Stimulated activated CD4-positive, alpha-beta T cell treated with anti-CD3 and anti-CD28 coated beads, Interleukin-4, amount 100 ng/mL, for 24 hours (primary cell): ENCODE measurements around the gene PODNL1.
"Not testable (repeated sequence)": the region's sequence is repeated elsewhere in the genome, so short reads cannot be mapped to it uniquely, and the experiment has no call there.

Experiments used
- DNase-seq: peaks from one replicate; pipeline ENCODE4 v3.0.0-alpha.2; 2020

The PODNL1 gene

DNA sequence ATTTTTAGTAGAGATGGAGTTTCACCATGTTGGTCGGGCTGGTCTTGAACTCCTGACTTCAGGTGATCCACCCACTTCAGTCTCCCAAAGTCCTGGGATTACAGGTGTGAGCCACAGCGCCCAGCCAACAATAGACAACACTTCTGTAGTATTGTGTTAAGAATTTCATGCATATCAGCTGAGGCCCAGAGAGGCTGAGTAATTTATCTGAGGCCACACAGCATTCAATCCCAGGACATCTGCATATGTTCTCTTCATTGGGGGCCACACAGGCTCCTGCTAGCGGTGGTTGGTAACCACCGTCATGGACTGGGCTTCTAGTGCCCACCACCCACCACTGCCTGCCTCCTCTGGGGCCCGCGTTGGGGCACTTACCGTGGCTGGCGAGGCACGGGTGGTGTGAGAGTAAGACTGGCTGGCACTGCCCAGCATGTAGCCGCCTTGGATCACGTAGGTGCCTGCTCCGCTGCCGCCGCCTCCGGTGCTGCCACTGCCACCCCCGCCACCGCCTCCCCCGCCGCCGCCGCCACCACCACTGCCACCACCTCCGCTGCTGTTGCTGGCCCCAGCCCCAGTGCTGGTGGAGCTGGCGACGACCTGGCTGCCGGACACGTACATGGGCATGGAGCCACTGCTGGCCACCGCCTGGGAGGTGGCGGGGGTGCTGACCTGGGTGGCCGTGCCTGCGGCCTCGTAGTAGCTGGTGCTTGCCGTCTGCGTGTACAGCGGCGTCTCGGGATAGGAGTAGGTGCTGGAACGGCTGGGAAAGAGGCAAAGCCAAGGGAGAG is 34.3 kb upstream of the PODNL1 start:
- no peak for DNase-seq

DNA sequence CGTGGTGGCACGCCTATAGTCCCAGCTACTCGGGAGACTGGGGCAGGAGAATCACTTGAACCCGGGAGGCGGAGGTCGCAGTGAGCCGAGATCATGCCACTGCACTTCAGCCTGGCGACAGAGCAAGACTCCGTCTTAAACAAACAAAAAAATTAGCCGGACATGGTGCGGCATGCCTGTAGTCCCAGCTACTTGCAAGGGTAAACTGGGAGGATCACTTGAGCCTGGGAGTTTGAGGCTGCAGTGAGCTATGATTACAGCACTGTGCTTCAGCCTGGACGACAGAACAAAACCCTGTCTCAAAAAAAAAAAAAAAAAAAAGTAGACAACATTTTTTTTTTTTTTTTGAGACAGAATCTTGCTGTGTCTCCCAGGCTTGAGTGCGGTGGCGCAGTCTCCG is 33.7 kb upstream of the PODNL1 start:
- DNase-seq: not testable (repeated sequence)

DNA sequence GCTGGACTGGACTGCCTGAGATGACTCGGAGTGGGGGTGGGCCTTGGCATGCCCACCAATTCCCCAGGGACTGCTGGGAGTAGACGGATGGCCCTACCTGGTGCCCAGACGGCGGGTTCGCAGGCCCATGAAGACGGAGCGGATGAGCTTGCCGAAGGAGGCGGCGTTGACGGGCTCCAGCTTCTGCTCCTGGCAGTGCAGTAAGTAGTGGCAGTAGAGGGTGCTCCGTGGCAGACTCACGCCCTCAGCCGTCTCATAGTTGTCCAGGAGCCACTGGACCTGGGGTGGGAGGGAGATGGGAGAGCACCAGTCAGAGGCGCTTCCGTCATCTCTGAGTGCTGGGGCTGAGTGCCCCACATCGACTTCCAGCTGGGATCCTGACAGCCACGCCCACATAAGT is 31.7 kb upstream of the PODNL1 start:
- DNase-seq: no peak

DNA sequence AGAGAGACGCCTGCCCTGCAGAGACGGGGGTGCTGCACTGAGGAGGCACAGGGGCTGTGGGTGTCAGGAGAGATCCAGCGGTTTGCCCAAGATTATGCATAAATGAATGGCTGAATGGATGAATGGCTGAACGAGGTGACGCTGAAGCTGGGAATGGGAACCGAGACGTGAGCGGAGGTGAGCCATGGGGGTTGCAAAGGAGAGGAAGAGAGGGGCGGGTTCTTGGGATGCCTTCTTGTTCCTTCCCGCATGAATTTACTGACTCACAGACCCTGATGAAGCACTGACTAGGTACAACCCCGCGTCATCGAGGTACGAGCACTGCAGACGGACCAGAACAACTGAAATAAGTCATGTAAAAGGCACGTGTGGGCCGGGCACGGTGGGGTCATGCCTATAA is 30.8 kb upstream of the PODNL1 start:
- DNase-seq: no peak

DNA sequence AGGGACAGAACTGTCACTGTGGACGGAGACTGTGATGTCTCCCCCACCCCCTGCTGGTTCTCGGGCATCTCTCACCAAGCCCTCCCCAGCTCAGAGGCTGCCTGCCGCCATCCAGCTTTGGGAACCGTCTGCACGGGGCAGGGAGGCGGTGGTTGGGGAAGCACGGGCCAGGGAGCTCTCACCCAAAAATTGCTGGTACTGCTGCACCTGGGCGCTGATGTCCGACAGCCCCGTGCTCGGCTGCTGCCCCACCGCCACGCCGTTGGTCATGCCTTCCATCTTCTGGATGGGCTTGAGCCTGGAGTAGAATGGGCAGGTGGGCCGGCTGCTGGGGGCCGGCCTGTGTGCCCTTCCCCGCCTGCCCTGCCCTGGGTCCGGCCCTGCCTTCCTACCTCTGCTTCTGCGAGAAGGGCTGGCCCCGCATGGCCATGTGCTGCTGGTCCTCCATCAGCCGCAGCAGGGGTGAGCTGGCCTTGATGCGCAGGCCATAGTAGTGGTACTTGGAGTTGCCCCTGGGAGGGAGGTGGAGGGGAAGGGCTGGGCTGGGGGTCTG is 30.2 kb upstream of the PODNL1 start:
- no peak for DNase-seq

DNA sequence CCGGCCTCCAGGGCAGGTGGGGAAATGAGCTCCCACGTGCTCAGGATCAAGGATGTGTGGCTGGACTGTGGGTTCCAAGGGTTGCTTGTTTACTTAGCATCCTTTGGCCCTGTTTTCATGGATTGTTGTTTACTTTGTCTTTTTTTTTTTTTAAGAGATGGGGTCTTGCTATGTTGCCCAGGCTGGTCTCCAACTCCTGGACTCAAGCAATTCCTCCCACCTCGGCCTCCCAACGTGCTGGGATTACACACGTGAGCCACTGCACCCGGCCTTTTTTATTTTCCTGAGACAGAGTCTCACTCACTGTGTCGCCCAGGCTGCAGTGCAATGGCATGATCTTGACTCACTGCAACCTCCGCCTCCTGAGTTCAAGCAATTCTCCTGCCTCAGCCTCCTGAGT is 29.0 kb upstream of the PODNL1 start:
- DNase-seq: not testable (repeated sequence)

DNA sequence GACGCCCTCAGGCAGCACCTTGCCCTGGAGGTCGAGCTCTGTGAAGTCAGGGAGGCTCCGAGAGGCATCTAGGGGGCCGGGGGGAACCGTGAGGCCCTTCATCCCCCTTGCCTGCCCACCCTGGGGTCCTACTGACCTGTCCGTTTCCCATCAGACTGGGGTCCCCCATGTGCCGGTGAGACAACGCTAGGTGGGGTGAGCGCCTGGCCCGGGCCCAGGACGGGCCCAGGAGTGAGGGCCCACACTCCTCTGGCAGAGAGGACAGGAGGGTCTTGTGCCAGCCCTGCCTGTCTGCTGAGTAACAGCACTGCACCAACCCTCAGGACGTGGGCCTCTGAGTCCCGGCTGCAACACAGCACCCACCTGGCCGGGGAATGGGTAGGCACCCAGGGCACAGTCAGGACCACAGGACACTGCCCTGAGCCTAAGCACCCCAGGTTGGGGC is 28.5 kb upstream of the PODNL1 start:
- DNase-seq: no peak

DNA sequence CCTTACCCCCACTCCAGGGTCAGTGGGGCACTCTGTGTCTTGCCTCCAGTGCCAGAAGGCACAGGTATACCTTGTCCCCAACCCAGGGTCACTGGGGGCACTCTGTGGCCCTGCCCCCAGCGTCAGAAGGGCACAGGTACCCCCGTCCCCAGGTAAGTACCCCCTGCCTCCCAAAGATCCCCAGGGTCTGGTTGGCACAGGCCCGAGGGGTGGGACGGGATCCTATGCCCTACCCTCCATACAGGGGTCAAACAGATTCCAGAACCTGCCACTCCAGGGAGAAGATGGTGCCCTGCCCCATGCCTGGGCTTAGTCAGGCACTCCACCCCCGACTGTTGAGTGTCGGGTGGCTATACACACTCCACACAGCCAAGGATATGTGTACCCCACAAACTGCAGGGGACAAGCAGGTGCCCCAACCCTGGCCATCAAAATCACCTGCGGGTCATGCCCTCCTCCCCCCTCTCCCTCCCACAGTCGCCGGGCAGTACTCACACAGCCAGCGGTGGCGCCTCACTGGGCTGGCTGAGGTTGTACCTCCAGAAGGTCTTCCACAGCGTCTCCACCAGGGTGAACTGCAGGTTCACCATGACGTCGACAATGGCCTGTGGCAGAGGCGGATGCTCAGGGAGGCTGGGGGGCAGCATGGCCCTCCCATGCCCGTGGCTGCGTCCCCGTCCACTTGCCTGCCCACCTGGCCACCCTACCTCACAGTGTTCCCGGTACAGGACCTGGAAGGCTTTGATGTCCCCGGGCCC is 27.9 kb upstream of the PODNL1 start:
- no peak for DNase-seq

DNA sequence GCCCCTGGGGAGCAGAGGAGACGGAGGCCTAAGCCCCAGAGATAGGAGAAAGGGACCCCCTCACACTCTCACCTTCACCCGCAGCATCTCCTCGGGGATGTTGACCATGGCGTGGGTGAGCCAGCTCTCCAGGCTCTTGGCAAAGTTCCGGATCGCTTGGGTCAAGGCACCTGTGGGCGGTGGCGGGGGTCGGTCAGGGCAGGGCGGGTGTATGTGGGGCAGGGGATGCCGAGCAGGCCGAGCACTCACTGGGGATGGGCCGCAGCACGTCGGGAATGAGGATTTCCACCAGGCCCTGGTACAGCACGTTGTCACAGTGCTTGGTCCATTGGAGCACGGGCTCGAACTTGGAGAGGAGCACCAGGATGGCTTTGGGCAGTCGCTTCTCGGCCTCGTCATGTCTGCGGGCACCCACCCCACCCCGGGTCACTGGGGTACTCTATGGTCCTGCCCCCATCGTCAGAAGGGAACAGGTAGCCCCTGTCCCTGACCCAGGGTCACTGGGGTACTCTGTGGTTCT is 27.2 kb upstream of the PODNL1 start:
- DNase-seq: no peak

DNA sequence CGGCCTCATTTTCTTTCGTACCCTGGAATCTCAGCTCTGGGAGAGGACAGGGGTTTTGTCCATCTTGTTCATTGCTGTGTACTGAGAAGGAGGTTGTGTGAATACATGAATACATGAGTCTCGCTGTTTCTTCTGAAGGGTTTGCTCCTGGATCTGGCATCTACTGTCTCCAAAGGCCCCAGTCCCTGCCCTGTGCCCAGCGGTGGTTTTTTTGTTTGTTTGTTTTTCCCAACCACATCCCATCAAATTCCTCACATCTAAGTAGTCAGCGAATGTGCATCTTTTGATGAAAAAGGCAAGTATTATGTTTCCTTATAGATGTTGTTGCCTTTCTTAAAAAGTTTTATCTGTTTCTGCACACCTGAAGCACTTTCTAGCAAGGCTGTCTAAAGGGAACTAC is 26.6 kb upstream of the PODNL1 start:
- DNase-seq: no peak

DNA sequence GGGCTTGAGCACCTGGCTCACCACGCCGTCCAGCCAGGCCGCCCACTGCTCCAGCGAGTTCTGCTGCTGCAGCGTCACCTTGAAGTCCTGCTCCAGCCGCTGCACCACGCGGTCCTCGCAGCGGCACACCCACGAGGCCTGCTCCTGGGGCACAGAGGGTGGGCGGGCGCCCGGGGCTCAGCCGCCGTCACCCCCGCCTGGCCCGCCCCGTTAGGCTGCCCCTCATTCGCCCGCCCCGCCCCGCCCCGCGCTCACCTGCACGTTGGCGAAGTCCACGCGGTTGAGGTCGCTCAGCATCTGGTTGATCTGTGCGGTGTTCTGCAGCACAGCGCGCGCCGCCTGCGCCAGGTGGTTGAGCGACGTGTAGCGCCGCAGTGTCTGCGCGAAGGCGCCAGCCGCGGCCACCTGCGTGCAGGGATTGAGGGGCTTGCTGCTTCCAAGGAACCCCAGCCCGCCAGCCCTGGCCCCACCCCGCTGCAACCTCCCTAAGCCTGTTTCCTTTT is 25.4 kb upstream of the PODNL1 start:
- DNase-seq: no peak

DNA sequence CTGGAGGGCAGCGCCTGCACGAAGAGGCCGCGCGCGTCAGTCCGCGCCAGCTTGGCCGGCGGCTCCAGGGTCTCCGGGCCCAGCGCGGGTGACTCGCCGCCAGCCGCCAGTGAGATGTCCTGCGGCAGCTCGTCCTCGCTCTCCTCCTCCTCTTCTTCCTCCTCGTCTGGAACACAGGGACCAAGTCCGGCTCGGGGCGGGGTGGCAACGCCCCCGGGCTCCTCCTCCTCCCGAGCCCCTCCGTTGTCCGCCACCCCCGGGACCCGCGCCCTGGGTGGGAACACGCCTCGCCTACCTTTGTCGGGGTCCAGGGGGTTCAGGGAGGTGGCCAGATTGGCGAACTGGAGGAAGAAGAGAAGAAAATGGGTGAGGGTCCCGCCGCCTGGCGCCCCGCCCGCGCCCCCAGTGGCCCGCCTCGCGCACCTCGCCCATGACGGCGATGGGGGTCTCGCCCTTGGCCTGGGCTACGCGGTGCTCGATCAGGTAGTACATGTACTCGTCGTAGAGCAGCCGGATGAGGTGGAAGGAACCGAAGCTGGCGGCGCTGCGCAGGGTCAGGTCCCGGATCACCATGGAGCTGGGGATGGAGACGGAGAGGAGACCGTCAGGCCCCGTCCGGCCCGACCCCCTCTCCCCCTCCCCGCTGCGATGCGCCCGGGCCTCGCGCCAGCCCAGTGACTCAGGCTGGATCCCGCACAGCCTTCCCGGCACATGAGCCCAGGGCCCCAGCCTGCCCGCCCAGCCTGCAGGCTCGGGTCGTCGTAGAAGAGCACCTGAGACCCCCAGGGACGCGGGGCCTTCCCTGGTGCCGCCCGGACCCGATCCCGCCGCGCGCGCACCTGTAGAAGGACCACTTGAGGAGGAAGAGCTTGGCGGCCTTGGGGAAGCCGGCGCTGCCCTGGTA is 24.7 kb upstream of the PODNL1 start:
- no peak for DNase-seq

DNA sequence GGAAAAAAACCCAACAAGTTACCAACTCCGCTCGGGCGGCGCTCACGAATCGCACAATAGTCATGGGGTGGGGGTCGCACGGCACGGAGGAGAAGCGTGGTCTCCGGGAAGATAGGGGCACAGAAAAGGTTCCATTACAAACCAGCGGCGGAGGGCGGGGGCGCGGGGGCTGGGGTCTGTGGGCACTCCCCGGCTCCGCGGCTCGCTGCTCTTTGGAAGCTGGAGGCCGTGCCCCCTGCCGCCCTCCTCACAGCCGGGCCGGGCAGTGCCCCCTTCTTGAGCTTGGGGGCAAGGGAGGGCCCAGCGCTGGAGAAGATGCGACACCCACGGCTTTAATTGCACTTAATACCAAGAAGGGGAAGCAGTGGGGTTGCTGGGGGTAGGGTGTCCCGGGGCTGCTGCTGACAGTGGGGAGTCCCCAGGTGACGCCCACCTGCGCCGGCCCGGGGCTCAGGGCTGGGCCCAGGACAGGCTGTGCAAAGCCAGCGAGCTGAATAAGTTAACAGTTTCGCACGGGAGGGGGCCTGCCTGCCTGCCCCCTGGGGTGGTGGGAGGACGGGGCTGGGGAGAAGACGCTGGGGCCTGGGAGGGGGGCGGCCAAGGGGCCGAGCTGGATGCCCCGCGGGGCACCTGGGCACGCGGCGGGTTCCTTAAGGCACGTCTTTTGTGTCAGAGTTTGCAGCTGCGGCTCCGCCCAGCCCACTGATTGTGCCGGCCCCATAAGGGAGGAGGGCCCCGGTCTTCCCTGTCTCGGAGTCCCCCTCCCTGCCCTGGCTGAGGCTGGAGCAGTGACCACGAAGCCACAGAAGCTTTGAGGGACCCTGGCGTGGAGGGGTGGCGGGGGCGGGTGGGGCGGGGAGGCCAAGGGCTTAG is 23.8 kb upstream of the PODNL1 start:
- DNase-seq: no peak

DNA sequence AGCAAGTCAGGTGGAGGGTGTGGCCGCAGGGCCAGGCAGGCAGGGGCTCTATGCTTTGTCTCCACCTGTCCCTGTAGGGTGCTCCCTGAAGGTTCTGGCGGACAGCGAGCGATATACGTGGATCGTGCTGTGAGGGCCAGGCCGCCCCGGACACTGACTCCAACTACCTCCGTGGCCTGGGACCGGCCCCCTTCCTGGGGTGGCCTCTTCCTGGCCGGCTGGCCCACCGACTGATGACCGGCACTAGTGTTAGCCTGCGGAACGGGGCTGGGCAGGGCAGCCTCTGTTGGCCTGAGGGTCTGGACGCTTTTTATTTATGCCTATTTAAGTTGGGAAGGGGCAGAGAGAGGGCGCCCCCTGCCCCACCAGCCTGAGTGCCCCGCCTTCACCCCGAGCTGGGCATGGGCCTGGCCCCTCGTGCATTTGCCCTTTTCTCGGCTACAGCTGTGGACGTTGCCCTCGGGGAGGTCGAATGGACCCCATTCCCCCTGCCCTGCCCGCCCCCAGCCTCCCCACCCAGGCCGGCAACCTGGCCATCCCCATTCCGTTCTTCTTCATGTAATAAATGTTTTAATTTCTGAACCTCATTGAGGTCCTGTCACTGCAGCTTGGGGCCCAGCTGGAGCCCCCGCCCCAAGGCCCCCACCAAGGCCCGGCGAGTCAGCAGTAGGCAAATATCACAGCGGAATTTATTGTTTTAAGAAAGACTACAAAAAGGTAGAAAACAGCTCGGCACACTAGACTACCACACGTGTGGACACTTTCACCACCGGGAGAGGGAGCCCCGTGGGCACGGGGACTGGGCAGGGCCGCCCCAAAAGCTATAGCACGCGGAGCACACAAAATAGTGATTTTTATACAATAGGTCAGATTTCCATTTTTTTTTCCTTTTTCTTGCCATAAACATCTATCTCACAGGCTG is 22.9 kb upstream of the PODNL1 start:
- no peak for DNase-seq

DNA sequence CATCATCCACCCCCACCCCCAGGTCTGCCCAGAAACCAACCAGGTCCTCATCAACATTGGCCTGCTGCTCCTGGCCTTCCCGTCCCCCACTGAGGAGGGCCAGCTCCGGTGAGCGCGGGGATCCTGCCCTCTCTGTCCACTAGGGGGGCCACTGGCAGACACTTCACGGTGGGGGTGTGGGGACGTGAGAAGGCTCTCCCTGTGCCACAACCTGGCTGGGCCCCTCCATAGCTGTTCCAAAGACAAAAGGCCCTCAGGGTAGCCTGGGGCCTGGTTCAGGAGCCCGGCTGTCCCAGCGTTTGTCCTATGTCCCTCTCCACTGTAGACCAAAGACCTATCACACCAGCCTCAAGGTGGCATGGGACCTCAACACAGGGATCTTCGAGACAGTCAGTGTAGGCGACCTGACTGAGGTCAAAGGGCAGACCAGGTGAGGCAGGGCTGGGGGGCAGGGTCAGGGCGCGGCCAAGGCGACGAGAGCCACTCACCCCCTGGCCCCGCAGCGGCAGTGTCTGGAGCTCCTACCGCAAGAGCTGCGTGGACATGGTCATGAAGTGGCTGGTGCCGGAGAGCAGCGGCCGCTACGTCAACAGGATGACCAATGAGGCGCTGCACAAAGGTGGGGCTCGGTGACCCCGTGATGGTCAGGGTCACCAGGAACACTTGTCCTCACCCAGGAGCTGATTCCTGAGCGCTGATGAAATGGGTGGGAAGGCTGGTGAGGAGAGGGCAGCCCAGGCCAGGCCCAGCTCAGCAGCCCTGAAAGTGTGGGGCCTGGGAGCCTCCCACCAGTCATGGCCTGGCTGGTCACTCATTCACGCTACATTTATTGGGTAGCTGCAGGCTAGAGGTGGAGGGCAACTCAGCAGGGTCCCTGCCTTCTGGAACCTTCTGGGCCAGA is 22.0 kb upstream of the PODNL1 start:
- no peak for DNase-seq

DNA sequence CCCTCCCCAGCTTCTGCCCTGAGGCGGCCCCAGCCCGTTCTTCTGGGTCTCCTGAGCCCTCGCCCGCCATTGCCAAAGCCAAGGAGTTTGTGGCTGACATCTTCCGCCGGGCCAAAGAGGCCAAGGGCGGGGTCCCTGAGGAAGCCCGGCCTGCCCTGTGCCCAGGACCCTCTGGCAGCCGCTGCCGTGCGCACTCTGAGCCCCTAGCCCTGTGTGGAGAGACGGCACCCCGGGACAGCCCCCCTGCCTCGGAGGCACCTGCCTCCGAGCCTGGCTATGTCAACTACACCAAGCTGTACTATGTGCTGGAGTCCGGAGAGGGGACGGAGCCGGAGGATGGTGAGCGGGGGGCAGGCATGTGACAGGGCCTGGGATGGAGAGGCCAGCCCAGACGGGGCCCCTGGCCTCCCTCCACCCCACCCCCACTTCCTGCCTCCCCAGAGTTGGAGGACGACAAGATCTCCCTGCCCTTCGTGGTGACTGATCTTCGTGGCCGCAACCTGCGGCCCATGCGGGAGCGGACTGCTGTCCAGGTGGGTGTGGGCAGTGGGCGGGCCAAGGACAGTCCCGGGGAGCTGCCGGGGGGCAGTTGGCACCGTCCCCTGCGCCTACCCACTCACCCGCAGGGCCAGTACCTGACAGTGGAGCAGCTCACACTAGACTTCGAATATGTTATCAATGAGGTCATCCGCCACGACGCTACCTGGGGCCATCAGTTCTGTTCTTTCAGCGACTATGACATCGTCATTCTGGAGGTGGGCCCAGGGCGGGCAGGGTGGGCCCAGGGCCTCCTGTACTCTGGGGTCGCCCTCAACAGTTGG is 21.1 kb upstream of the PODNL1 start:
- no peak for DNase-seq

DNA sequence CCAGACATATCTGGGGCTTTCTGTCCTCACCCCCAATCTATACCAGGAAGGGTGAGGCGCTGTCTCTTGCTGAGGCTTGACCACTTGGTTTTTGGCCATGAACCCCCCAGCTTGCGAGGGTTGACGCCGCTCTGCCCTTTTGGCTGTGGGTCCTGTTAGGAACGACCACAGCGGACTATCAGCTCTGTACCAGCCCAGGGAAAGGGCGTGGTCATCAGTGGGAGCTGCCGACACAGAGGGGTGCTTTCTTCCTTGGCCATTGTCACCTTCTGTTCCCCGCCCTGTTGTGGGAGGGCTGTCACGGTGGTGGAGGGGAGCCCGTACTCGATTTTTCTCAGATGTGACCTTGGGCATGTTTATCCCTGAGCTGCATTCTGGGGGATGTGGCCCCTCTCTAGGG is 19.8 kb upstream of the PODNL1 start:
- no peak for DNase-seq

DNA sequence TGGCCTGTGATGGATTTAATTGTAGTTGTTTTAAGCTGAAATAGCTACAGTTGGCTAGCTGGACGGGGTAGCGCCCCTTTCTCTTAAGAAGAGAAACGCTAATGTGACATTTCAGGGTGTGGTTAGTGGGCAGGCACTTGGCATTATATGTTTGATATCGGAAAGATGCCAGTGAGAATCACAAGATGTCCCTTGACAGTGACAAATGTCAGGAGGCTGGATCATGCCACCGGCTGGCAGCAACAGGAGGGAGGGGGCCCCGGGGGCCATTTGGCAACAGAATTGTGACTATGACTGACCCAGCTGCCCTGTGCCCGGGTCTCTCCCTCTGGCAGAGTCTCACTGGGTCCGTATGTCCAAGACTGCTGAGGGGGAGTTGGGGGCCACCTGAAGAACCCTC is 18.8 kb upstream of the PODNL1 start:
- DNase-seq: no peak
